NCI-H2029 (cell line): ENCODE data around the gene COX6A2.

ENCODE experiments used
- DNase-seq: peaks from one replicate; lab custom pipeline; 2025; lab: John Stamatoyannopoulos, UW

The COX6A2 gene

DNA sequence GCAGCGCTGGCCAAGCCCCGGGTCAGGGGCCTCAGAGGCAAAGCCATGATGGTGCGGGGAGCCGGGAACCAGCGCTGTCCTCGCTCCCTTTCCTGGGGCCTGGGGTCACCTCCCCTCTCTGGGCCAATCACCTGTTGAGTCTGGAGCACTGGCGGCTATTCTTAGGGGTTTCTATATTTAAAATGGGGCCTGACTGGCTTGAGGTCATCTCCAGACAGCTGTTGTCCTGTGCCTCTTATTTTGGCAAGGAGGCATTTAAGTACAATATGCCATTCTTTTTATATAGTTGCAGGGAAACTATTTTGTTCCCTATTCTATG lies at the start of gene COX6A2:
Gene COX6A2, minus strand, starts transcription at position 82 of the 319 bp plus-strand sequence. Its CDS starts 35 bp downstream, at position 47.
- DNase-seq = no peak

GRCh38 chr16:31477220-31478216 lies 49.4 kb upstream of the COX6A2 start:
- DNase-seq = peak; percentile 42

GRCh38 chr16:31476303-31477219 lies 48.4 kb upstream of the COX6A2 start:
- DNase-seq = peak; percentile 74

DNA sequence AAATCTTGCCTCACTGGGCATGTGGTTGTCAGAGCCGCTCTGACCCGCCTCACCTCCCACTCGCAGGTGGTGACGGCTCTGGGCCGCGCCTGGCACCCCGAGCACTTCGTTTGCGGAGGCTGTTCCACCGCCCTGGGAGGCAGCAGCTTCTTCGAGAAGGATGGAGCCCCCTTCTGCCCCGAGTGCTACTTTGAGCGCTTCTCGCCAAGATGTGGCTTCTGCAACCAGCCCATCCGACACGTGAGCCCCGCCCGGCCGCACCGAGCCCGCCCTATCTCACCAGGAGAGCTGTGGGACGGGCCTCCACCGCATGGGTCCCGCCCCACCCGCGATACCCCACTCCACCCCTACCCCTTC lies 47.8 kb upstream of the COX6A2 start:
- DNase-seq = no peak

GRCh38 chr16:31474773-31475738 lies 46.9 kb upstream of the COX6A2 start:
- no peak for DNase-seq

- no peak for DNase-seq
Measured at GRCh38 chr16:31474173-31474714, 46.1 kb upstream of the COX6A2 start.

- no peak for DNase-seq
Measured at GRCh38 chr16:31473264-31473984, 45.3 kb upstream of the COX6A2 start.

DNA sequence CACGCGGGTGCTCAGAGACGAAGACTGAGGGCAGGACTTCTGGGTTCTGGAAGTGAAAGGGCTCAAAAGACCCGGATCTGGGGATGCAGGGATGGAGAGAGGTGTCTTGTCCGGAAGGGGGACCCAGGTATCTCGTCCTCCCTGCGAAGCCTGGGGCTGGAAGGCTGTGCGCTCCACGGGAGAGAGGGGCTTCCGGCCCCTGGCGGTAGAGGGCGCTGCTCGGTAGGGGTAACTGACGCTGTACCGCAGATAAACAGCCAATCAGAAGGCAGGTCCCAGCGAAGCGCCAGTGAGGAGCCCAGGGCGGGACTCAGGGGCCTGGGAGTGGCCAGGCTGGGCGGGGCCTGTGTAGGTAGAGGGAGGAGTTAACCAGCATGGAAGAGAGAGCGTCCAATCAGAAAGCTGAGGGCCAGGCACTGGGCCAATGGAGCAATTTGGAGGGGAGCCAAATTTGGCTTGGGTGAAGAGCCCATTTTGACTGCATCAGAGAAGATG lies 44.6 kb upstream of the COX6A2 start:
- DNase-seq = peak; percentile 93

DNA sequence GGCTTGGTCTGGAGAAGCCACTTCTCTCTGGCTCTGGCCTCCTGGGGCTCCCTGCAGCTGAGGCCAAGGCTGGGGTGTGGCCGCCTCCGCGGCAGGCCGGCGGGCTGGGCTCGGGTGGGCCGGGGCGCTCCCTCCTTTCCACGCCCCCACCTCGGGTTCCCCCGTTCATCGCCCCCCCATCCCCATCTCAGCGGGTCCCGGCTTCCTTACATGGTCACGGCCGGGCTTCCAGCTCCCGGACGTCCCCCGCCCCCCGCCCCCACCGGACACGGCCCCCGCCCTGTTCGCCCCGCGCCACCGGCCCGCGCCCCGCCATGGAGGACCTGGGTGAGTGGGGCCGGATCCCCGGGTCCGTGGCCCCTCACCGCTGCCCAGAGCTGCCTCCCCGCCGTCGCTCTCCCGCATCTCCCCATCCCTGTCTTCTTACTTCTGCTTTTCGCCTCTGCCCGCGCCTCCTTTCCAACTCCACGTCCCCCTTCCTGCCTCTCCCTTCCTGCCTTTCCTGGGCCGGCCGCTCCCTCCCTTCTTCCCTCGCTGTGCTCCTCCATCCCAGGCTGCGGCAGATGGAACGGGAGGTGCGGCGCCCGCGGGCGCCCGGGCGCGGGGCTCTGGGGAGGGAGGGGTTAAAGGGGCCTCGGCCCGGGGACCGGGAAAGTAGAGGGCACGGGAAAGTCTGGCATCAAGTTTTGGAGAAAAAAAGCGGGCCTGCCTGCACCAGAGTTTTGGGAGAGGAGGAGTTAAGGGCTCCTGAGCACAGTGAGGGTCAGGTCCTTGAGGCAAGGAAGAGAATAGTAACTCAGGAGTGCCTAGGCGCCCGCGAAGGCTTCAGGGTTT lies 43.9 kb upstream of the COX6A2 start, which contains the start of gene TGFB1I1:
Gene TGFB1I1, plus strand, starts transcription at position 278 of the 834 bp plus-strand sequence. Its CDS starts 37 bp downstream, at position 315.
- DNase-seq = no peak

GRCh38 chr16:31471241-31471874 lies 43.2 kb upstream of the COX6A2 start:
- DNase-seq = no peak

GRCh38 chr16:31470615-31471014 lies 42.5 kb upstream of the COX6A2 start:
- no peak for DNase-seq

- DNase-seq = no peak
Measured at GRCh38 chr16:31467858-31468257, 39.7 kb upstream of the COX6A2 start.

DNA sequence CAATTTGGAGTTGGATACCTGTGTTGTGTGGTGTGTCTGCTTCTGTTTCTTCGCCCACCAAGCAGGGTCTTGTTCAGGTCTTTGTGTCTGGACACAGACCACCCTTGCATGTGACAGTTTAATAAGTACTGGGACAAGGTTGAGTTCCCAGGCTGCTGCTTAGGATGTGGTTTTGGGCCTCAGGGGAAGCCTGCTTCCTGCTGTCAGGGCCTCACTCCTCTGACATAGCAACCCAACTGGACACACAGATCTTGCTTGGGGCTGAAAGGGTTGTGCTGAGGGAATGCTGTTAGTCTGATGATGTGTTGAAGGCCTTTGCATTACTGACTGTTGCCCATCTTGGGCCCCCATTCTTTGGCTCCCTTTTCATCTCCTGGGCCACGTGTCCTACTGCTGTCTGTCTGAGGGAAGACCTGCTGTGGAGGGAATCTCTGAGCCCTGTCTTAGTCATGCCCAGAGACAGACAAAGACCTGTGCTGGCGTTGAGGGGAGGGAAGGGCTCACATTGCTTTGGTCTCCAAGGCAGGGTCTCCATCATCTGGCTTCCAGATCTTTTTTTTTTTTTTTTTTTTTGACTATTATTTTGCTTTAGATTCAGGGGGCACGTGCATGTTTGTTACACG lies 39.1 kb upstream of the COX6A2 start:
- no peak for DNase-seq

- no peak for DNase-seq
Measured at GRCh38 chr16:31466381-31466841, 38.3 kb upstream of the COX6A2 start.

DNA sequence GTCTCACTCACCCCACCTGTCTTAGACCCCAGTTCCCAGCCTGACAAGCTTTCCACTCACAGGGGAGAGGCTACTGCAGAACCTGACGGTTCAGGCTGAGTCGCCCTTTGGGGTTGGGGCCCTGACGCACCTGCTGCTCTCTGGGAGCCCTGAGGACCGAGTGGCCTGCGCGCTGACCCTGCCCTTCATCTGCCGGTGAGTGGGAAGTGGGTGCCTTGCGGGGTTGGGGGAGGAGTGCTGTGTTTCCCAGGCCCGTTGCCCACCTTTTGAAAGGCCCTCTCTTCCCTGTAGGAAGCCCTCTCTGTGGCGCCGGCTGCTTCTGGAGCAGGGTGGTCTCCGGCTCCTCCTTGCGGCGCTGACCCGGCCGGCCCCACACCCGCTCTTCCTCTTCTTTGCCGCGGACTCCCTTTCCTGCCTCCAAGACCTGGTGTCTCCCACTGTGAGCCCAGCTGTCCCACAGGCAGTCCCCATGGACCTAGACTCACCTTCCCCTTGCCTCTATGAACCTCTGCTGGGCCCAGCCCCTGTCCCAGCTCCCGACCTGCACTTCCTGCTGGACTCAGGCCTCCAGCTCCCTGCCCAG lies 37.7 kb upstream of the COX6A2 start:
- DNase-seq = no peak

DNA sequence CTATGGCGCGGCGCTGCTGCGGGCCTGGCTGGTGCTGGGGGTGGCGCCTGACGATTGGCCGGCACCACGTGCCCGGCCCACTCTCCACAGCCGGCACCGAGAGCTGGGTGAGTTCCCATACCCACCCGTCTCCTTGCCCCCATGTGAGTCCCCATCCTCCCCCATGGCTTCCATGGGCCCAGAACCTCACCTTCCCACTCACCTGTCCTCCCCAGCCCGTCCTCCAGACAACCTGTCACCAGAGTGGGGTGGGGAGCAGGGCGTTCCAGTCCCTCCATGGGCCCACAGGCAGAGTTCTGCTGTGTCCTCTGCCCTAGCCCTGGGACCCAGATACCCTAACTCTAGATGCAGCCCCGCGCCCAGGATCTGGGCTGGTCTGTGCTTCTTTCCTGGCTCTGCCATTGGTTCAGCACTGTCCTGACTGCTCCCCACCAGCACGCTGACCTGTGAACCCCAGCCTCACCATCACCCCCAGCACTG lies 36.7 kb upstream of the COX6A2 start:
- DNase-seq = no peak

- no peak for DNase-seq
Measured at GRCh38 chr16:31464348-31464769, 36.2 kb upstream of the COX6A2 start.
